ENCODE measurements around the gene BEST2. TPM values are rescaled to one million over a fixed set of nuclear protein-coding genes. Genes with fewer than 3 reads are reported as not detected.
A peak's percentile ranks its signal among the peaks of the same experiment; 100 is the strongest.

Gene BEST2
- total RNA-seq, 1 donor from 2014 or later, result not detected

DNA sequence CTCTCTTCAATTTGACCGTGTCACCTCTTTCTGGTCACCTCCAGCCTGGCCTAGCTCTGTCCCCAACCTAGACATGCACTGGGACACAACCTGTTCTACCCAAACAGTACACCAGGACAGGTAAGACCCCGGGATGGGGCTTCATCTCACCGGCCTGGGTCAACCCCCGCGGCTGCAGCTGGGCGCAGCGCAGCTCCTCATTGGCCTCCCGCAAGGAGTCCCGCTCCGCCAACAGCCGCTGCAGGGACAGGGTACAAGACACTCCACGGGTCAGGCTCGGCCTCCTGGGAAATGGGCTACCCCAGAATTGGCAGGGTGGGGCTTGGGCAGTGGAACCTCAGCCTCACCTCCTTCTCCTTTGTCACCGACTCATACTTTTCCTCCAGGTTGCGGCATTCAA lies 16.1 kb downstream of the BEST2 start:
- TF ChIP-seq, protein P1, sequence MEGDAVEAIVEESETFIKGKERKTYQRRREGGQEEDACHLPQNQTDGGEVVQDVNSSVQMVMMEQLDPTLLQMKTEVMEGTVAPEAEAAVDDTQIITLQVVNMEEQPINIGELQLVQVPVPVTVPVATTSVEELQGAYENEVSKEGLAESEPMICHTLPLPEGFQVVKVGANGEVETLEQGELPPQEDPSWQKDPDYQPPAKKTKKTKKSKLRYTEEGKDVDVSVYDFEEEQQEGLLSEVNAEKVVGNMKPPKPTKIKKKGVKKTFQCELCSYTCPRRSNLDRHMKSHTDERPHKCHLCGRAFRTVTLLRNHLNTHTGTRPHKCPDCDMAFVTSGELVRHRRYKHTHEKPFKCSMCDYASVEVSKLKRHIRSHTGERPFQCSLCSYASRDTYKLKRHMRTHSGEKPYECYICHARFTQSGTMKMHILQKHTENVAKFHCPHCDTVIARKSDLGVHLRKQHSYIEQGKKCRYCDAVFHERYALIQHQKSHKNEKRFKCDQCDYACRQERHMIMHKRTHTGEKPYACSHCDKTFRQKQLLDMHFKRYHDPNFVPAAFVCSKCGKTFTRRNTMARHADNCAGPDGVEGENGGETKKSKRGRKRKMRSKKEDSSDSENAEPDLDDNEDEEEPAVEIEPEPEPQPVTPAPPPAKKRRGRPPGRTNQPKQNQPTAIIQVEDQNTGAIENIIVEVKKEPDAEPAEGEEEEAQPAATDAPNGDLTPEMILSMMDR (IDR thresholded peaks at IDR 0.05; ENCODE audit: partially characterized antibody, unreplicated experiment), result no peak
- Mint-ChIP-seq H3K27ac (ENCODE audit: unreplicated experiment) (no peak overlapping the region), H3K9me3 (ENCODE audit: unreplicated experiment) (peaks cover 2% of the 10 kb centered on the region), H3K36me3 (ENCODE audit: unreplicated experiment) (no peaks in the 10 kb centered on the region), H3K4me1 (ENCODE audit: low read depth, unreplicated experiment) (peaks cover 1% of the 10 kb centered on the region), H3K27me3 (ENCODE audit: unreplicated experiment) (peaks cover 4% of the 10 kb centered on the region), H3K4me3 (ENCODE audit: unreplicated experiment) (no peak overlapping the region)
- DNase-seq, result no peak

DNA sequence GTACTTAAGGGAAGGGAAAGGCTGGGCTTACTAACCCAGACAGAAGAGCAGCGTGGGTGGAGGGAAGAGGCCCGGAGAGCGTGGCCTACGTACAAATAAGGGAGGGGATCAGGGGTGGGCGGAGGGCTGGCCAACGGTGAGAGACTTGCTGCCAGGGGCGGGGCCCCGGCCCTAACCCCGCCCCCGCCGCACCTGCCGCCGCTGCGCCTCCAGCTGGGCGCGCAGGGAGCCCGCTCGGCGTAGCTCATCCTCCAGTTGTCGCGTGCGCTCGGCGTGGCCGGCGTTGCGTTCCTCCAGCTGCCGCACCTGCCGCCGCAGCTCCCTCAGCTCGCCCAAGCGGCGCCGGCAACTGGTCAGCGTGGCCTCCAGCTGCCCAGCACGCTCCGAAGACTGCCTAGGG lies 18.1 kb downstream of the BEST2 start:
- Mint-ChIP-seq H3K9me3 (ENCODE audit: unreplicated experiment) (peaks cover 7% of the 10 kb centered on the region), H3K4me1 (ENCODE audit: low read depth, unreplicated experiment) (peaks cover 3% of the 10 kb centered on the region), H3K27me3 (ENCODE audit: unreplicated experiment) (peaks cover 4% of the 10 kb centered on the region), H3K27ac (ENCODE audit: unreplicated experiment) (peak overlapping the region; percentile 55), H3K4me3 (ENCODE audit: unreplicated experiment) (peak overlapping the region; percentile 55), H3K36me3 (ENCODE audit: unreplicated experiment) (no peaks in the 10 kb centered on the region)
- TF ChIP-seq, protein P1 (IDR thresholded peaks at IDR 0.05; ENCODE audit: partially characterized antibody, unreplicated experiment), result no peak
- DNase-seq, result peak; percentile 69

DNA sequence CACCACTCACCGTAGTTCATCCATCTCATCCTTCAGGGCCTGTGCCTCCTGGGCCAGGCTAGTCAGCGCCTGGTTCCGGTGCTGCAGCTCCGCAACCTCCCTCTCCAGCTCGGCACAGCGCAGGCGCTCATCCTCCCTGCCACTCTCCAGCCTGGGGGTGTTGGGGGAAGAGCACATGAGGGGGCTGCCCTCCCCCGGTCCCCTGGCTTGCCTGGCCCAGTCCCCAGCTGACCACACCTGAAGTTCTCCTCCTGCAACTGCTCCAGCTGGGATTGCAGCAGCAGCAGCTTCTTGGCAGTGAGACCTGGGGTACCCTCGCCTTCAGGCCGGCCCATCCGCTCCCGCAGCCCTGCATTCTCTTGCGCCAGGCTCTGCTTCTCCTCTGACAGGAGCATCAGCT lies 19.3 kb downstream of the BEST2 start:
- no peak overlapping the region for H3K4me3 Mint-ChIP-seq (ENCODE audit: unreplicated experiment)
- TF ChIP-seq, protein P1 (IDR thresholded peaks at IDR 0.05; ENCODE audit: partially characterized antibody, unreplicated experiment), result no peak
- H3K9me3 Mint-ChIP-seq (ENCODE audit: unreplicated experiment), result peaks cover 7% of the 10 kb centered on the region
- no peak for DNase-seq
- peaks cover 4% of the 10 kb centered on the region for H3K27me3 Mint-ChIP-seq (ENCODE audit: unreplicated experiment)
- peaks cover 3% of the 10 kb centered on the region for H3K4me1 Mint-ChIP-seq (ENCODE audit: low read depth, unreplicated experiment)
- H3K36me3 Mint-ChIP-seq (ENCODE audit: unreplicated experiment), result no peaks in the 10 kb centered on the region
- H3K27ac Mint-ChIP-seq (ENCODE audit: unreplicated experiment), result no peak overlapping the region

DNA sequence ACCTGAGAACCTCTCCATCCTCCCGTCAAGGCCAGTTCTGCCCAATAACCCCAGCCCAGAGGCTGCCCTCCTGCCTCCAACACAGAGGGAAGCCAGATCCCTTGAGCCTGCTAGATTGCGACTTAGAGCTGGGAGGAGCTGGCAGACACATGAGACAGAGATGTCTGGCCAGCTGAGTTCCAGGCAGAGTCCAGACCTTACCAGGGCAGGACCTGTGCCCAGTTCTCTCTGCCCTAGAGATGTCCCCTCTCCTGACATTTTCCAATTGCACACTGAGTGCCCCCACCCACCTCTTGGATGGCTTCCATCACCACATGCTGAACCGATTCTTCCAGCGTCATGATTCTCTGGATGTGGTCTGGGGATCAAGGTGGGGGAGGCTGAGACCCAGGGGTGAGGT lies 20.7 kb downstream of the BEST2 start:
- peaks cover 8% of the 10 kb centered on the region for H3K9me3 Mint-ChIP-seq (ENCODE audit: unreplicated experiment)
- H3K4me3 Mint-ChIP-seq (ENCODE audit: unreplicated experiment), result no peak overlapping the region
- no peaks in the 10 kb centered on the region for H3K36me3 Mint-ChIP-seq (ENCODE audit: unreplicated experiment)
- H3K27ac Mint-ChIP-seq (ENCODE audit: unreplicated experiment), result no peak overlapping the region
- TF ChIP-seq, protein P1 (IDR thresholded peaks at IDR 0.05; ENCODE audit: partially characterized antibody, unreplicated experiment), result no peak
- DNase-seq, result no peak
- H3K4me1 Mint-ChIP-seq (ENCODE audit: low read depth, unreplicated experiment), result peaks cover 3% of the 10 kb centered on the region
- H3K27me3 Mint-ChIP-seq (ENCODE audit: unreplicated experiment), result peaks cover 2% of the 10 kb centered on the region

DNA sequence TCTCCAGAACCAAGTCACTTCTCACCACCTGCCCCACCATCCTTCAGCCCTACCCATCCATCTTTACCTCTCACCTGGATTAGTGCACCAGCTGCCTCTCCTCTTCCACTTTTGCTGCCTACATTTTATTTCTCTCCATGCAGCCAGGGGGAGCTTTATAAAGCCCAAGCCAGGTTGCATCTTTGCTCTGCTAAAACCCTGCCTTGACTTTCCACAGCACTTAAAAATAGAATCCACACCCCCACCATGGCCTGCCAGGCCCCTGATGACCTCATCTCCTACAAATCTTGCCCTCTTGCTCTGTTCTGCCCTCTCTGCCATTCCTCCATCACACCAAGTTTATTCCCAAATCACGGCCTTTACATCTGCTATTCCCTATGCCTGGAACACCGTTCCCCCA lies 22.0 kb downstream of the BEST2 start:
- Mint-ChIP-seq H3K4me1 (ENCODE audit: low read depth, unreplicated experiment) (peaks cover 7% of the 10 kb centered on the region), H3K4me3 (ENCODE audit: unreplicated experiment) (no peak overlapping the region), H3K27ac (ENCODE audit: unreplicated experiment) (no peak overlapping the region), H3K36me3 (ENCODE audit: unreplicated experiment) (no peaks in the 10 kb centered on the region), H3K27me3 (ENCODE audit: unreplicated experiment) (peaks cover 4% of the 10 kb centered on the region), H3K9me3 (ENCODE audit: unreplicated experiment) (peaks cover 13% of the 10 kb centered on the region)
- no peak for DNase-seq
- TF ChIP-seq, protein P1 (IDR thresholded peaks at IDR 0.05; ENCODE audit: partially characterized antibody, unreplicated experiment), result no peak

Measured in glutamatergic neuron (in vitro differentiated cells).